Naive thymus-derived CD4-positive, alpha-beta T cell (primary cell): Measurements from ENCODE around the gene HSF2BP. TPM values are rescaled to one million over a fixed set of nuclear protein-coding genes. Genes with fewer than 3 reads are reported as not detected.
A peak's percentile ranks its signal among the peaks of the same experiment; 100 is the strongest.

Source experiments
- ATAC-seq: fragments of 150-1000 bp; cut with Tn5 transposase; 2 replicates; pipeline ENCODE4 v1.10.0; 2021; ENCODE audit warnings: mild to moderate bottlenecking, moderate library complexity
- CTCF ChIA-PET: fragments of 350-600 bp; sonication (Branson Sonifier 250); formaldehyde crosslinking; loops from one replicate; lab custom pipeline; 2021; ENCODE audit warnings: antibody characterized with exemption; lab: Charles Lee
- POLR2A ChIA-PET: fragments of 350-600 bp; sonication (Branson Sonifier 250); formaldehyde crosslinking; loops from one replicate; lab custom pipeline; 2021; ENCODE audit warnings: antibody characterized with exemption, inconsistent platforms; lab: Charles Lee
- DNase-seq, 9 donors: peaks; one replicate each; pipeline versions ENCODE4 v3.0.0 to v3.0.0-alpha.2; 2020 to 2022; ENCODE audit warnings: mixed read lengths in 1 of 9
- H3K27ac ChIP-seq: one replicate; pipeline ENCODE4 v1.7.0; 2013; ENCODE audit warnings: mild to moderate bottlenecking, low read depth, low read length, moderate library complexity
- H3K27me3 ChIP-seq, 2 donors: one replicate each; pipeline ENCODE4 v1.7.0; 2013; ENCODE audit warnings: low read length in 2 of 2, mild to moderate bottlenecking in 2 of 2, moderate library complexity in 2 of 2; ENCODE audit not compliant: control insufficient read depth in 2 of 2, insufficient read depth in 2 of 2
- H3K36me3 ChIP-seq, 3 experiments: 1 replicate in 2 of 3; 2 replicates in 1 of 3; pipeline ENCODE4 v1.7.0; 2013; ENCODE audit warnings: low read length in 3 of 3, mild to moderate bottlenecking in 3 of 3, moderate library complexity in 1 of 3; ENCODE audit not compliant: insufficient read depth in 3 of 3, control insufficient read depth in 2 of 3
- H3K4me1 ChIP-seq, 2 donors: one replicate each; pipeline ENCODE4 v1.7.0; 2013; ENCODE audit warnings: low read length in 2 of 2, mild to moderate bottlenecking in 2 of 2, moderate library complexity in 1 of 2; ENCODE audit not compliant: control insufficient read depth in 2 of 2, insufficient read depth in 2 of 2
- H3K4me3 ChIP-seq: 2 replicates; pipeline ENCODE4 v1.7.0; 2013; ENCODE audit warnings: mild to moderate bottlenecking, low read length
- H3K9me3 ChIP-seq, 3 experiments: 1 replicate in 2 of 3; 2 replicates in 1 of 3; pipeline ENCODE4 v1.7.0; 2013; ENCODE audit warnings: low read length in 3 of 3; ENCODE audit not compliant: control insufficient read depth in 2 of 3
- H3K27ac Mint-ChIP-seq, 9 donors: one replicate each; pipeline ENCODE4 v1.8.0; 2020 to 2022; ENCODE audit warnings: mixed read lengths in 9 of 9, mild to moderate bottlenecking in 8 of 9, moderate library complexity in 5 of 9, inconsistent platforms in 2 of 9
- H3K27me3 Mint-ChIP-seq, 5 donors: one replicate each; pipeline ENCODE4 v1.8.0; 2021 to 2022; ENCODE audit warnings: mixed read lengths in 5 of 5, mild to moderate bottlenecking in 1 of 5
- H3K36me3 Mint-ChIP-seq, 5 donors: one replicate each; pipeline ENCODE4 v1.8.0; 2020 to 2022; ENCODE audit warnings: mixed read lengths in 5 of 5, mild to moderate bottlenecking in 3 of 5, inconsistent platforms in 1 of 5
- H3K4me1 Mint-ChIP-seq, 7 donors: one replicate each; pipeline ENCODE4 v1.8.0; 2020 to 2022; ENCODE audit warnings: mixed read lengths in 7 of 7, mild to moderate bottlenecking in 3 of 7, inconsistent platforms in 1 of 7
- H3K4me3 Mint-ChIP-seq, 10 donors: one replicate each; pipeline ENCODE4 v1.8.0; 2020 to 2022; ENCODE audit warnings: mild to moderate bottlenecking in 10 of 10, mixed read lengths in 10 of 10, moderate library complexity in 6 of 10, inconsistent platforms in 2 of 10
- H3K9me3 Mint-ChIP-seq, 11 donors: one replicate each; pipeline ENCODE4 v1.8.0; 2020 to 2022; ENCODE audit warnings: mixed read lengths in 11 of 11, mild to moderate bottlenecking in 4 of 11, inconsistent platforms in 1 of 11, moderate library complexity in 1 of 11
- intact Hi-C, 2 donors: fragments of 100-400 bp; cut with micrococcal nuclease; formaldehyde crosslinking; loops; one replicate each; pipeline ENCODE4 v1.15.1; 2023
- polyA plus RNA-seq, 2 donors: library from polyadenylated mRNA; unstranded; fragments of 300-500 nt; fragmentation: Illumina TruSeq; gene quantifications; one replicate each; pipeline ENCODE4 v1.2.3, GENCODE V29; 2021
- total RNA-seq, 6 experiments: library from RNA in 5 of 6; stranded (reverse) in 5 of 6; gene quantifications; 1 replicate in 5 of 6; 2 replicates in 1 of 6; pipeline ENCODE4 v1.2.3 and lab custom pipeline; 2021 to 2026

HSF2BP gene
- total and polyA plus RNA-seq, 7 experiments from 2014 or later = 0.28 to 1.4 (median 0.81) TPM

GRCh38 chr21:43639470-43640353 lies 19.6 kb downstream of the HSF2BP start:
- H3K27me3 ChIP-seq = no peaks in the 10 kb centered on the region
- ATAC-seq (no peak), DNase-seq (no peak)
- Mint-ChIP-seq H3K36me3 (no peaks in the 10 kb centered on the region), H3K4me3 (no peak overlapping the region), H3K9me3 (no peaks in the 10 kb centered on the region), H3K27ac (no peak overlapping the region), H3K4me1 (peaks cover 0 to 5% (median 0%) of the 10 kb centered on the region in 7 donors), H3K27me3 (peaks cover 0 to 4% (median 0%) of the 10 kb centered on the region in 5 donors)
- ChIA-PET POLR2A (interaction anchor here (0.8 kb wide), 1 partner anchor 719 kb away, joined by 3 read pairs; no protein-coding TSS in a partner anchor), CTCF (interaction anchor here (0.8 kb wide), 1 partner anchor 21 kb away, joined by 3 read pairs; no protein-coding TSS in a partner anchor)
- H3K9me3 ChIP-seq = no peaks in the 10 kb centered on the region
- H3K4me3 ChIP-seq = no peak overlapping the region
- intact Hi-C loops = no loop called here
- no peak overlapping the region for H3K27ac ChIP-seq
- no peaks in the 10 kb centered on the region for H3K36me3 ChIP-seq
- no peaks in the 10 kb centered on the region for H3K4me1 ChIP-seq

GRCh38 chr21:43637530-43638158 lies 21.6 kb downstream of the HSF2BP start:
- Histone ChIP-seq H3K4me1 (no peaks in the 10 kb centered on the region), H3K36me3 (no peaks in the 10 kb centered on the region), H3K27me3 (no peaks in the 10 kb centered on the region), H3K9me3 (no peaks in the 10 kb centered on the region), H3K27ac (no peak overlapping the region), H3K4me3 (no peak overlapping the region)
- DNase-seq (no peak), ATAC-seq (no peak)
- Mint-ChIP-seq H3K4me1 (peaks cover 0 to 2% (median 0%) of the 10 kb centered on the region in 7 donors), H3K9me3 (no peaks in the 10 kb centered on the region), H3K36me3 (no peaks in the 10 kb centered on the region), H3K27me3 (peaks cover 0 to 7% (median 0%) of the 10 kb centered on the region in 5 donors), H3K27ac (peak overlapping the region in 1 of 9 donors; percentile 12), H3K4me3 (no peak overlapping the region)
- intact Hi-C loops = no loop called here
- ChIA-PET CTCF (no interaction called here), POLR2A (no interaction called here)

GRCh38 chr21:43635436-43635835 lies 23.9 kb downstream of the HSF2BP start:
- Histone ChIP-seq H3K36me3 (no peaks in the 10 kb centered on the region), H3K9me3 (no peaks in the 10 kb centered on the region), H3K27ac (no peak overlapping the region), H3K4me3 (no peak overlapping the region), H3K27me3 (no peaks in the 10 kb centered on the region), H3K4me1 (no peaks in the 10 kb centered on the region)
- H3K27me3 Mint-ChIP-seq = peaks cover 0 to 8% (median 0%) of the 10 kb centered on the region in 5 donors
- H3K4me1 Mint-ChIP-seq = peaks cover 0 to 2% (median 0%) of the 10 kb centered on the region in 7 donors
- DNase-seq (no peak), ATAC-seq (no peak)
- ChIA-PET POLR2A (no interaction called here), CTCF (no interaction called here)
- no peak overlapping the region for H3K4me3 Mint-ChIP-seq
- intact Hi-C loops = no loop called here
- H3K27ac Mint-ChIP-seq = no peak overlapping the region
- H3K36me3 Mint-ChIP-seq = no peaks in the 10 kb centered on the region
- H3K9me3 Mint-ChIP-seq = peaks cover 0 to 1% (median 0%) of the 10 kb centered on the region in 11 donors

GRCh38 chr21:43634618-43635017 lies 24.7 kb downstream of the HSF2BP start:
- Mint-ChIP-seq H3K9me3 (peaks cover 0 to 1% (median 0%) of the 10 kb centered on the region in 11 donors), H3K27ac (no peak overlapping the region), H3K4me3 (no peak overlapping the region), H3K4me1 (peaks cover 0 to 2% (median 0%) of the 10 kb centered on the region in 7 donors), H3K36me3 (peaks cover 0 to 2% (median 1%) of the 10 kb centered on the region in 5 donors), H3K27me3 (peaks cover 0 to 13% (median 0%) of the 10 kb centered on the region in 5 donors)
- no peak for ATAC-seq
- H3K27ac ChIP-seq = no peak overlapping the region
- ChIA-PET POLR2A (no interaction called here), CTCF (interaction anchor here (1.0 kb wide), 1 partner anchor 11 kb away, joined by 3 read pairs; no protein-coding TSS in a partner anchor)
- no peaks in the 10 kb centered on the region for H3K36me3 ChIP-seq
- no peaks in the 10 kb centered on the region for H3K27me3 ChIP-seq
- H3K9me3 ChIP-seq = no peaks in the 10 kb centered on the region
- DNase-seq = no peak
- no peak overlapping the region for H3K4me3 ChIP-seq
- no peaks in the 10 kb centered on the region for H3K4me1 ChIP-seq
- intact Hi-C loops = no loop called here

GRCh38 chr21:43632373-43632905 lies 26.8 kb downstream of the HSF2BP start:
- H3K4me3 ChIP-seq = no peak overlapping the region
- no peak overlapping the region for H3K27ac ChIP-seq
- POLR2A ChIA-PET = no interaction called here
- Mint-ChIP-seq H3K27ac (no peak overlapping the region), H3K4me1 (peaks cover 0 to 2% (median 0%) of the 10 kb centered on the region in 7 donors), H3K4me3 (no peak overlapping the region), H3K9me3 (peaks cover 0 to 6% (median 0%) of the 10 kb centered on the region in 11 donors), H3K36me3 (peaks cover 0 to 13% (median 6%) of the 10 kb centered on the region in 5 donors), H3K27me3 (peaks cover 0 to 18% (median 0%) of the 10 kb centered on the region in 5 donors)
- DNase-seq (no peak), ATAC-seq (no peak)
- H3K4me1 ChIP-seq = no peaks in the 10 kb centered on the region
- CTCF ChIA-PET = no interaction called here
- H3K36me3 ChIP-seq = no peaks in the 10 kb centered on the region
- intact Hi-C loops = no loop called here
- no peaks in the 10 kb centered on the region for H3K9me3 ChIP-seq
- no peaks in the 10 kb centered on the region for H3K27me3 ChIP-seq

GRCh38 chr21:43631411-43632107 lies 27.7 kb downstream of the HSF2BP start:
- CTCF ChIA-PET = no interaction called here

More at GRCh38 chr21:43631411-43632107, 27.7 kb downstream of the HSF2BP start:
- no peak overlapping the region for H3K27ac Mint-ChIP-seq
- peaks cover 0 to 2% (median 0%) of the 10 kb centered on the region in 7 donors for H3K4me1 Mint-ChIP-seq
- ATAC-seq (no peak), DNase-seq (no peak)
- H3K27me3 Mint-ChIP-seq = peaks cover 0 to 19% (median 0%) of the 10 kb centered on the region in 5 donors
- Histone ChIP-seq H3K27ac (no peak overlapping the region), H3K27me3 (no peaks in the 10 kb centered on the region), H3K4me1 (no peaks in the 10 kb centered on the region), H3K4me3 (no peak overlapping the region), H3K9me3 (no peaks in the 10 kb centered on the region), H3K36me3 (no peaks in the 10 kb centered on the region)
- H3K9me3 Mint-ChIP-seq = peaks cover 0 to 6% (median 0%) of the 10 kb centered on the region in 11 donors
- POLR2A ChIA-PET = no interaction called here
- intact Hi-C loops = no loop called here
- H3K4me3 Mint-ChIP-seq = no peak overlapping the region
- peaks cover 0 to 13% (median 6%) of the 10 kb centered on the region in 5 donors for H3K36me3 Mint-ChIP-seq
